Hematopoietic multipotent progenitor cell treated with erythropoietin and hydrocortisone succinate and interleukin-3 and kit ligand, for 15 days (in vitro differentiated cells): ENCODE measurements around the gene RAB11B.
"Not testable (repeated sequence)": the region's sequence is repeated elsewhere in the genome, so short reads cannot be mapped to it uniquely, and the experiment has no call there.

ENCODE experiments used
- DNase-seq: peaks from one replicate; pipeline ENCODE4 v3.0.0-alpha.2; 2015; ENCODE audit warnings: low spot score

The RAB11B gene

DNA sequence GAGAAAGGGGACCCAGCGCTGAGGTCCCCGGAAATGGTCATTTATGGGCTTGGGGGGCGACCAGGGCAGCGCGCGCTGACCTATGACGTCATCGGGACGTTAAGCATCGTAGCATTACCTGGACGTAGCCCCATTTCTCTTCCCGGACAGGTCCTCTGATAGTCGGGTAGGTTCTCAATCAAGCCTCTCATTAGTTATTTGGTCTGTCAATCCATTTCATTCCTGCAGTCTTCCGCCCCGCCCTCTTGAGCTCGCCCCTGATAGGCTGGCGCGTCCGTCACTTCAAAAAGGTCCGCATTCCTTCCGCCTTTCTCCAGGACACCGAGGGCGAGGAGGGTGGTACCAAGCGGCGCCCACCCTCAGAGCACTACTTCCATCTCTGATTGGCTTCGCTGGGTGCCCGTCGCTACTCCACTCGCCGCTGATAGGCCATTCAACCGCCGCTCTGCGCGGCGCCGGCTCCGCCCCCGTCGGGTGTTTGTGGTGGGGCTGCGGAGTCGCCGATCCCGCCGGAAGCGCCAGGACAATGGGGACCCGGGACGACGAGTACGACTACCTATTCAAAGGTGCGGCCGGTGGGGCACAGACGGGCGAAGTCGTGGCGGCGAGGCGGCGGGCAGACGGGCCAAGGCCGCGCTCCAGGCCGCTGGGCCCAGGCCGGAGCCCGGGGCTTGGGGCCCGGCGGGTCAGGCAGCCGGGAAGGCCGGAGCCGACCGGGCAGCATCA is at the start of gene RAB11B:
TSS of gene RAB11B (plus strand) at position 470 of the 726 bp plus-strand sequence. CDS start at position 527, 57 bp downstream.
- DNase-seq = peak; percentile 100

DNA sequence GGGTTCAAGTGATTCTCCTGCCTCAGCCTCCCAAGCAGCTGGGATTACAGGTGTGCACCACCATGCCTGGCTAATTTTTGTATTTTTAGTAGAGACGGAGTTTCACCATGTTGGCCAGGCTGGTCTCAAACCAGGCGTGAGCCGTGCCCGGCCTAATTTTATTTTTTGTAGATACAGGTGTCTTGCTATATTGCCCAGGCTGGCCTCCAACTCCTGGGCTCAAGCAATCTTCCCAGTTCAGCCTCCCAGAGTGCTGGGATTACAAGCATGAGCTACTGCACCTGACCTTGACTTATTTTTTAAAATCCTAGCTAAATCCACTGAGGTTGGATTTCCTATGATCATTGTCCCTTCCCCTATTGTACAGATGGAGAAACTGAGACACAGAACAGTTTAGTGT is 48.7 kb upstream of the RAB11B start:
- not testable (repeated sequence) for DNase-seq

DNA sequence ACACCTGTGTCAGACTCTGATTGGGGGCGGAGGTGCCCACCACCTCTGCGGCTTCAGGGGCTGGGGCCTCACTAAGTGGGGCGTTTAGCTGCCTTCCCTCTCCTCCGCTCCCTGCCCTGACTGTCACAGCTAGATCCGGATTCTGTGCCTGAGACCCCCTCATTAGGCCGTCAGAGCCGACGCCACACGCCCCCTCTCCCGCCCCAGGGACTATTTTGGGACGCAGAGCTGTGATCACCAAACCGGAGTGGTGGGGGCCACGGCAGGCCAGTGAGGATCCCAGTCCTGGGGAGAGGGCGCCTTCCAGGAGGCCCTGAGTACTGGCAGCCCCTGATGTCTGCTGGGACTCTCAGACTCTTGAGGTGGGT is 47.9 kb upstream of the RAB11B start:
- DNase-seq = no peak

DNA sequence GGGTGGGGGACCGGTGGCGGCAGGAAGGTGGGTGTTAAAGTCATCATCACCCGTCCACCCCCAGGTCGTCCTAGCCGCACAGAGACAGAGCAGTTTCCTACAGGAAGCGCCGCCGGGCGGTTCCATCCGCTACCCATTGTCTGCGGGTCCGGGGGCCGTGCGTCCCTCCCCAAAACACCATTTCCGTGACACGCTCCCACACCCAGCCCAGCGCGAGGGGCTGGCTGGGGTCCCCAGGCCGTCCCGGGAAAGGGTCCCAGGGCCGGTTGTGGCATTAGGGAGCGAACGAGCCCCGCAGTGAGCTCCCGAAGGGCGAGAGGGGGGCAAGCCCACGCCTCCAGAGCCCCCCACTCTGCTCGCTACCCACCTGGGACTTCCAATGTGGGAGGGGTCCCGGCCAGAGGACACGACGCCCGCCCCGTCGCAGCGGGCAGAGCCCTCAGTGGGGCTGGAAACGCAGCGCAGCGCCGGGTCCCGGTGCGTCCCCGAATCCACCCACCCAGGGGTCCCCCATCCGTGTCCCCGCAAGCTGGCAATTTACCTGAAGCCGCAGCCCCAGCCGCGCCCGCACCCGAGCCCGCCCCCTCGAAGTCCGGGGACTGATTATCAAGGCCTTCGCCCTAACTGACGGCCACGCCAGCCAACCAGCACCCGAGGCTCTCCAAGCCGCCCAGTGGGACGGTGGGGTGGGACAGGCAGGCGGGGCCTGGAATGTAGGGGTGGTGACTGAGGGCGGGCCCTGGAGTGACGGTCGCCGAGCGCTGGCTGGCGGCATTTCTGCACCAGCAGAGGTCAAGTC is 47.3 kb upstream of the RAB11B start, which contains the start of gene KANK3:
TSS of gene KANK3 (minus strand) at position 579 of the 799 bp plus-strand sequence. CDS start 5,434 bp downstream, outside the sequence.
- peak; percentile 86 for DNase-seq

DNA sequence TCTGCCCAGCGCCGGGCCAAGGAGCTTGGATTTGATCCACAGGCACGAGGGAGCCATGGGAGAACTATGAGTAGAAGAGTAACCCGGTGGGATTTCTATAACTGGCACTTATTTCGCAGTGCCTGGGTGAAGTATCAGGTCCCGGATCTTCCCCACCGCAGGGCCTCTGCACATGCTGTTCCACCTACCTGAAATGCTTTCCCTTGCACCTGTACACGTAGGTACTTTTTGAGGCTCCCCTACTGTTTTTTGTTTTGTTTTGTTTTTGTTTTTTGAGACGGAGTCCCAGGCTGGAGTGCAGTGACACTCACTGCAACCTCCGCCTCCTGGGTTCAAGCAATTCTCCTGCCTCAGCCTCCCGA is 46.7 kb upstream of the RAB11B start:
- DNase-seq = no peak

DNA sequence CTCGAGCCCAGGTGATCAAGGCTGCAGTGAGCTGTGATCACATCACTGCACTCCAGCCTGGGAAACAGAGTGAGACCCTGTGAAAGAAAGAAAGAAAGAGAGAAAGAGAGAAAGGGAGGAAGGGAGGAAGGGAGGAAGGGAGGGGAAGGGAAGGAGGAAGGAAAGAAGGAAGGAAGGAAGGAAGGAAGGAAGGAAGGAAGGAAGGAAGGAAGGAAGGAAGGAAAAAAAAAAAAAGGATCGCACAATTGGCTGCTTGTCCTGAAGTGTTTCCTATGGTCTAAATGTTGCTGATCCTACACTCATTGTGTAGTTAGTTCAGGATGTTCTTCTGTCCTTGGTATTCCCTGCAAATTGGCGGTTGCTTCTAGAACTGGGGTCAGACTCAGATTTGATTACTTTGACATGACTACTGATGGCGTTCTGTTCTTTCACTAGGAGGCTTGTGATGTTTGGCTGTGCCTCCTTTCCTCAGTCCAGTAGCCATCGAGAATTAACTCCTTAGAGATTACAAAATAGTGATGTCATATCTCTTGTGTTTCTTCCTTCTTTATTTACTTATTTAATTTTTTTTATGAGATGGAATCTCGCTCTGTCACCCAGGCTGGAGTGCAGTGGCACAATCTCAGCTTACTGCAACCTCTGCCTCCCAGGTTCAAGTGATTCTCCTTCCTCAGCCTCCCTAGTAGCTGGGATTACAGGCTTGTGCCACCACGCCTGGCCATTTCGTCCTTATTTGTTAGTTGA is 40.4 kb upstream of the RAB11B start:
- DNase-seq = not testable (repeated sequence)

DNA sequence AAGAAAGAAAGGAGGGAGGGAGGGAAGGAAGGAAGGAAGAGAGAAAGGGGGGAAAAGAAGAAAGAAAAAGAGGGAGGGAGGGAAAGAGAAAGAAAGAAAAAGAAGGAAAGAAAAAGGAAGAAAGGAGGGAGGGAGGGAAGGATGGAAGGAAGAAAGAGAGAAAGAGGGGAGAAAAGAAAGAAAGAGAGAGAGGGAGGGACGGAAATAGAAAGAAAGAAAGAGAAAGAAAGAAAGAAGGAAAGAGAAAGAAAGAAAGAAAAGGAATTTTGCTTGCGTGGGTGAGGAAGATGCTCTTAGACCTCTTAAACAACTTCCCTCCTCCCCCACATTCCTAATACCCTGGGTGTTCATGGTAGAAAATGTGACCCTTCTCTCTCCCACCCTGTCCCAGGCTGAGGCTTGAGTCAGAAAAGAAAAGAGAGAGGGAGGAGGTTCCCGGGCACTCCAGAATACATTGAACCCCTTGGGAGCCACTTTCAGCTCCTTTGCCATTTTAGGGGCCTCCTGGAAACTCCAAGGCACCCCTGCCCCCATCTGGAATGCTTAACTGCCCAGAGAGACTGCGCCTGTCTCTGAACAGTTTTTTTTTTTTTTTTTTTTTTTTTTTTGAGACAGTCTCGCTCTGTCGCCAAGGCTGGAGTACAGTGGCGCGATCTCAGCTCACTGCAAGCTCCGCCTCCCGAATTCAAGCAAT is 37.9 kb upstream of the RAB11B start:
- no peak for DNase-seq

DNA sequence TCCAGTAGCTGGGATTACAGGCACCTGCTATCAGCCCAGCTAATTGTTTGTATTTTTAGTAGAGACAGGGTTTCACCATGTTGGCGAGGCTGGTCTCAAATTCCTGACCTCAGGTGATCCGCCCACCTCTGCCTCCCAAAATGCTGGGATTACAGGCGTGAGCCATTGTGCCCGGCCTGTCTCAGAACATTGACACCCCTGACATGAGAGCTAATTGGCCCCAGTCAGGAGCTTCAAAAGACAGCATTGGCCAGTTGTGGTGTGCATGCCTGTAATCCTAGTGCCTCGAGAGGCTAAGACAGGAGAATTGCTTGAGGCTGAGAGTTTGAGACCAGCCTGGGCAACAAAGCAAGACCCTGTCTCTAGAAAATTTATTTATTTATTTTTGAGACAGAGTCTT is 37.3 kb upstream of the RAB11B start:
- DNase-seq = not testable (repeated sequence)

DNA sequence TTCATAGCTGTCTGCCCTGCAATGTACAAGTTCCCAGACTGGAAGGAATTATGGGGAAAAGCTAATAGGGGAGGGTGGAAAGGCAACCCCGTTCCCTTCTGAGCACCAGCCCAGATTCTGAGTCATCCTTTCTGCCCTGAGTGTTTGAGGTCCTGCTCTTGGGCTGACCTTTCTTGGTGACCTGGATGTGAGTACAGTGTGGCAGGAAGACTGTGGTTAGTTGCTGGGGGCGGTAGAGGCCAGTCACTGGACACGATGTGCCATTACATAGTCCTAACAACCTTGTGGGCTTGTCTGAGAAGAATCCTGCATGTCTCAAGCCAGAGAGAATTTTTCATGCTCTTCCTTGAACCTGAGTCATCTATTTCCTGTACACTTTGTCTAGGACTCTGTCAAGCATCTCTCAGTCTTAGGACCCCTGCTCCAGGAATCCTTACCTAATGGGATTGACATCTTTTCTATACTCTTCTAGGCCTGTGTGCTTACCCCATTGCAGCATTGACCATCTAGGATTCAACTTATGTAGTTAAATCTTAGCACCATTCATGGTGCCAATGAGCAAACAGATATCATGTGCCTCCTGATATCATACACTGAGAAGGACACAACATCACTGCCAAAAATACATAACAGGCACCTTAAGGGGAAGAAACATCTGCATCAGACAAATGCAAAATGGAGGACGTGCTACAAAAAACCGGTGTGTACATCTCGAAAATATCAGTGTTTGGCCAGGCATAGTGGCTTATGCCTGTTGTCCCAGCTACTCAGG is 34.3 kb upstream of the RAB11B start:
- DNase-seq = no peak

DNA sequence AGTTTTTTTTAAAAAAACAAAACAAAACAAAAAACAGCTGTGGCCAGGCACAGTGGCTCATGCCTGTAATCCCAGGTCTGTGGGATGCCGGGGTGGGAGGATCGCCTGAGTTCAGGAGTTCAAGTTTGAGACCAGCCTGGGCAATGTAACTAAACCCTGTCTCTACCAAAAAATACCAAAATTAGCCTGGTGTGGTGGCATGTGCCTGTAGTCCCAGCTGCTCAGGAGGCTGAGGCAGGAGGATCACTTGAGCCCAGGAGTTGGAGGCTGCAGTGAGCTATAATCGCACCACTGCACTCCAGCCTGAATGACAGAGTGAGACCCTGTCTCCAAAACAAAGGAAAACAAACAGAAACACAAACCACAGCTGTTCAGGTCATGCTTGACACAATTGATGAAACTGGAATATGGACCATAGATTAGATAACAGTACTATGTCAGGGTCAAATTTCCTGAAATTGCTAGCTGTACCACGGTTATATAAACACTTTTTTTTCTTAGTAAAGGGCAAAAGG is 33.1 kb upstream of the RAB11B start:
- no peak for DNase-seq

DNA sequence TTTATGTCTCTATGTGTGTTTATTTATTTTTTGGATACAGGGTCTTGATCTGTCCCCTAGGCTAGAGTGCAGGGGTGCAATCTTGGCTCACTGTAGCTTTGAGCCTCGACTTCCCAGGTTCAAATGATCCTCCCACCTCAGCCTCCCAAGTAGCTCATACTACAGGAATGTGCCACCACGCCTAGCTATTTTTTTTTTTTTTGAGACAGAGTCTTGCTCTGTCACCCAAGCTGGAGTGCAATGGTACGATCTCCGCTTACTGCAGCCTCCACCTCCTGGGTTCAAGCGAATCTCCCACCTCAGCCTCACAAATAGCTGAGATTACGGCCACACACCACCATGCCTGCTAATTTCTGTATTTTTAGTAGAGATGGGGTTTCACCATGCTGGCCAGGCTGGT is 31.2 kb upstream of the RAB11B start:
- no peak for DNase-seq

DNA sequence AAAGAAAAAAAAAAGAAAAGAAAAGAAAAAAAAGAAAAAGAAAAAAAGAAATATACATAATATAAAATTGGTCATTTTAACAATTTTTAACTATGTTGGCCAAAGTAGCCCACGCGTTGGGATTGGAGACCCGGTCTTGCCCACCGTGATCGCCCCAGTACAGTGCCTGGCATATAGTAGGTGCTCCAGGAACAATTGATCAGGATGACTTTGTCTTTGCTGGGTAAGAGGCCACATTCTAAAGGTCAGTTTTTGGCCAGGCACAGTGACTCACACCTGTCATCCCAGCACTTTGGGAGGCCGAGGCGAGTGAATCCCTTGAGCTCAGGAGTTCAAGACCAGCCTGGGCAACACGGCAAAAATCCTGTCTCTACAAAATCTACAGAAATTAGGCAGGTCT is 30.0 kb upstream of the RAB11B start:
- DNase-seq = no peak

DNA sequence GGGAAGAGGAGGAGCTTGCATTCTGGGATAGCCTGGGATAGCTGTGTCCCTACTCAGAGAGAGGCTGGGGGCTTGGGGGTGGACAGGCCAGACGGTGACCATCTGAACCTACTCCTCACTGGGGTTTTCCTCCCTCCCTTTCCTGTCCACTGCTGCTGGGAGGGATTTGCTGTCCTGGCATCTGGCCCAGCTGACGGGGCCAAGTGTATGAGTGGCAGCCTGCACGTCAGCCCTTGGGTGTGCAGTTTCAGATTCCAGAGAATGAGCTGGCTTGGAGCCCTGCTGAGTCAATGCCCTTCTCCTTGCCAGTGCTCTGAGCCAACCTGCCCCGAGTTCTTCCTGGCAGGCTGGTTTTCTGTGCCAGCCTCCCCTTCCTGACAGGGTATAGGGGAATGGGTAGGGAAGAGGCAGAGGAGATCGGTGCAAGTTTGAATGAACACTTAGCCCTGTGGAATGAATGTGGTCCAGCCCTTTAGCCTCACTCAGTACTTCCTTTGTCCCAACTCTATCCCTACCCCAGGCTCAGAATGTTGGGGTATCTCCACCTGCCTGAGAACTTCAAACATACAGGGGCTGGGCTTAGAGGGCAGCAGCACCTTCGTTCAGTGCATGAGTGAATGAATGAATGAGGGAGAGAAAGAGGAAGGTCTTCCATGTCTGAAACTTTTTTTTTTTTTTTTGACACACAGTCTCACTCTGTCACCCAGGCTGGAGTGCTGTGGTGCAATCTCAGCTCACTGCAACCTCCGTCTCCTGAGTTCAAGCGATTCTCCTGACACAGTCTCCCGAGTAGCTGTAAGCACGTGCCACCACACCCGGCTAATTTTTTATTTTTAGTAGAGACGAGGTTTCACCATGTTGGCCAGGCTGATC is 28.0 kb upstream of the RAB11B start:
- peak; percentile 80 for DNase-seq

DNA sequence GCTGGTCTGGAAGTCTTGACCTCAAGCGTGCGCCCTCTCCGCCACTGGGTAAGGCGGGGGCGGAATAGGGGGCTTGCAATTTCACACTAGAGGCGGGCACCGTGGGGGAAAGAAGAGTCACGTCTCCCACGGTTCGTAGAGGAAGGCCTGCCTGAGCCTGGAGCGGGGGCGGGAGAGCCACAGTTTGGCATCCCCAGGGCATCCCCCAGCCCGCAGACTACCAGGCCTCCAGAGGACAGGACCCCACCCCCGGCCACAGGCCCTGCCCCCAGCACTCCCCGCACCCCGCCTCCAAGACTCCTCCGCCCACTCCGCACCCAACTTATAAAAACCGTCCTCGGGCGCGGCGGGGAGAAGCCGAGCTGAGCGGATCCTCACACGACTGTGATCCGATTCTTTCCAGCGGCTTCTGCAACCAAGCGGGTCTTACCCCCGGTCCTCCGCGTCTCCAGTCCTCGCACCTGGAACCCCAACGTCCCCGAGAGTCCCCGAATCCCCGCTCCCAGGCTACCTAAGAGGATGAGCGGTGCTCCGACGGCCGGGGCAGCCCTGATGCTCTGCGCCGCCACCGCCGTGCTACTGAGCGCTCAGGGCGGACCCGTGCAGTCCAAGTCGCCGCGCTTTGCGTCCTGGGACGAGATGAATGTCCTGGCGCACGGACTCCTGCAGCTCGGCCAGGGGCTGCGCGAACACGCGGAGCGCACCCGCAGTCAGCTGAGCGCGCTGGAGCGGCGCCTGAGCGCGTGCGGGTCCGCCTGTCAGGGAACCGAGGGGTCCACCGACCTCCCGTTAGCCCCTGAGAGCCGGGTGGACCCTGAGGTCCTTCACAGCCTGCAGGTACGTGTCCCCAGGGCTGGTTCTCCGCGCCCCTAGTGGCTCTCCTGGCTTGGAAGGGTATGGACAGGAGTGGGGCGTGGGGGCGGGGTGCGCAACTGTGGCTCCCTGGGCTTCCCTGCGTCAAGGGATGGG is 26.1 kb upstream of the RAB11B start, which contains the start of gene ANGPTL4:
TSS of gene ANGPTL4 (plus strand) at position 353 of the 969 bp plus-strand sequence. CDS start at position 520, 167 bp downstream.
- DNase-seq = peak; percentile 44

DNA sequence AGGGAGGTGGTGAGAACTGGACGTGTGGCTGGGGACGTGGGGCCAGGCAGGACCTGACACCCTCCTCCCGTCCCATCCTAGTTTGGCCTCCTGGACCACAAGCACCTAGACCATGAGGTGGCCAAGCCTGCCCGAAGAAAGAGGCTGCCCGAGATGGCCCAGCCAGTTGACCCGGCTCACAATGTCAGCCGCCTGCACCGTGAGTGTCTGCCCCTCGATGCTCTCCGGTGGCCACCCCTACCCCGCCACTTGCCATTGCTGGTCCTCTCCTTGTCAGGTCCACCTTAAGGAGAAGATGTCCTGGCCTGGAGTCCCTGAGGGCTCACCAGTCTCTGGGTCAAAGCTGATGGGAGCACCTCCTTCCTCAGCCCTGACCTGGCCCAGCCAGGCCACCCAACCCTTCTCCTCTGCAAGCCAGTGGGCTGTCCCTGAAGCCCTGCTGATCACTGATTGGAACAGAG is 24.0 kb upstream of the RAB11B start:
- no peak for DNase-seq

DNA sequence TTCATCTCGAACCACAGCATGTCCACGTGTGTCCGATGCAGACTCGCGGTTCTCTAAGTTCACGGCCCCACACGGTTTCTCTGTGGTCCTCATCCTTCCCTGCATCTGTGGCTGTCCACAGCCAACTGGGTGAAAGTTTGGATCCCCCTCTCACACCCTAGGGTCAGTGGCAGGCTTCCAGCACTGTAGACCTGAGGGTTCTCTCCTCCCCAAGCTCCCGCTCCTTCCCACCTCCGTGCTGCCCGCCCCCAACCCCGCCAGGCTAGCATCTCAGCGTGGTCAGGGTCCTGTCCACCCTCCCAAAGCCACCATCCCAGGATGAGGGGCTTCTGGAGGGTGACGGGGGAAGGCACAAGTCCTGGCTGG is 23.2 kb upstream of the RAB11B start:
- DNase-seq = no peak

DNA sequence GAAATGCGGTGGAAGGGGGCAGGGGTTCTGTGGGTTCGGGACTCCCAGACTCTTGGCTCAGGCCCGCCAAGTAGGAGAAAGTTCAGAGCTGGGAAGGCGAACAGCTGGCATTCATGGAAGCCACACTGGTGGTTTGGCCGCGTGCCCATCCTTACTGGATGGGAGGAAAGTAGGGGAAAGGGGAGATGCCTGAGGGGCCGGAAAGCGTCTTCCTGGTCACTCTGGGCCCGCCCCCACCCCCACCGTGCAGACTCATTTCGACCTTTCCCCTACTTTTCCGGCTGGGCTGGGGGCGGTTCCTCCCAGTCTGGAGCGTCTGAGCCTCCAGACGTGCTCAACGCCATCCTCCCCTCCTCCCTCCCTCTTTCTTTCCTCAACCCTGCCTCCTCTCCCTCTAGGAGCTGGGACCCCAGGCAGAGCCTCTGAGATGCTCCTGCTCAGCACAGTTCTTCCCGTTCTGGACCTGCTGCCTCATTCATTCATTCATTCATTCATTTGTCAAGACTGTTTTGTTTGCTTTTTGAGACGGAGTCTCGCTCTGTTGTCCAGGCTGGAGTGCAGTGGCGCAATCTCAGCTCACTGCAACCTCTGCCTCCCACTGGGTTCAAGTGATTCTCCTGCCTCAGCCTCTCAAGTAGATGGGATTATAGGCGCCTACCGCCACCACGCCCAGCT is 22.7 kb upstream of the RAB11B start:
- DNase-seq = no peak
